ENCODE data around the gene PGP. TPM values are rescaled to one million over a fixed set of nuclear protein-coding genes. Genes with fewer than 3 reads are reported as not detected.

Gene PGP
- total RNA-seq, 1 donor = 14.1 TPM

- TF ChIP-seq CTCF (IDR thresholded peaks at IDR 0.05; ENCODE audit: extremely low read depth, low read depth, low read length) = no peak
Observed at GRCh38 chr16:2171601-2172178, 43.0 kb downstream of the PGP start.

GRCh38 chr16:2170587-2171435 is 43.8 kb downstream of the PGP start:
- Histone ChIP-seq H3K36me3 (ENCODE audit: insufficient read depth, low read length) (peaks cover 37% of the 10 kb centered on the region), H3K27me3 (ENCODE audit: insufficient read depth, low read length) (no peaks in the 10 kb centered on the region), H3K4me3 (ENCODE audit: insufficient read depth, low read length) (no peak overlapping the region), H3K27ac (ENCODE audit: low read depth, low read length) (no peak overlapping the region), H3K9me3 (ENCODE audit: low read depth, low read length) (no peaks in the 10 kb centered on the region), H3K4me1 (ENCODE audit: insufficient read depth, low read length) (no peaks in the 10 kb centered on the region), H3K4me2 (ENCODE audit: insufficient read depth, low read length) (no peak overlapping the region), H3K79me2 (ENCODE audit: insufficient read depth, low read length) (peaks cover 26% of the 10 kb centered on the region), H2AFZ (ENCODE audit: low read length) (no peak overlapping the region), H4K20me1 (ENCODE audit: insufficient read depth, low read length) (peaks cover 21% of the 10 kb centered on the region)
- no peak for TF ChIP-seq CTCF (IDR thresholded peaks at IDR 0.05; ENCODE audit: extremely low read depth, low read depth, low read length)
- DNase-seq (ENCODE audit: insufficient read length, low spot score, missing footprints) = no peak

More at GRCh38 chr16:2171601-2172178, 43.0 kb downstream of the PGP start:
- no peaks in the 10 kb centered on the region for H3K27me3 ChIP-seq (ENCODE audit: insufficient read depth, low read length)
- H3K9me3 ChIP-seq (ENCODE audit: low read depth, low read length) = no peaks in the 10 kb centered on the region
- H4K20me1 ChIP-seq (ENCODE audit: insufficient read depth, low read length) = peaks cover 14% of the 10 kb centered on the region
- H3K4me1 ChIP-seq (ENCODE audit: insufficient read depth, low read length) = no peaks in the 10 kb centered on the region
- H3K79me2 ChIP-seq (ENCODE audit: insufficient read depth, low read length) = peaks cover 17% of the 10 kb centered on the region
- DNase-seq (ENCODE audit: insufficient read length, low spot score, missing footprints) = no peak
- no peak overlapping the region for H3K4me3 ChIP-seq (ENCODE audit: insufficient read depth, low read length)
- no peak overlapping the region for H2AFZ ChIP-seq (ENCODE audit: low read length)
- H3K27ac ChIP-seq (ENCODE audit: low read depth, low read length) = no peak overlapping the region
- no peak overlapping the region for H3K4me2 ChIP-seq (ENCODE audit: insufficient read depth, low read length)
- H3K36me3 ChIP-seq (ENCODE audit: insufficient read depth, low read length) = peaks cover 39% of the 10 kb centered on the region

- H3K27ac ChIP-seq (ENCODE audit: low read depth, low read length) = no peak overlapping the region
- H3K27me3 ChIP-seq (ENCODE audit: insufficient read depth, low read length) = no peaks in the 10 kb centered on the region
- no peak overlapping the region for H2AFZ ChIP-seq (ENCODE audit: low read length)
- peaks cover 32% of the 10 kb centered on the region for H3K36me3 ChIP-seq (ENCODE audit: insufficient read depth, low read length)
- H3K4me1 ChIP-seq (ENCODE audit: insufficient read depth, low read length) = no peaks in the 10 kb centered on the region
- H3K9me3 ChIP-seq (ENCODE audit: low read depth, low read length) = no peaks in the 10 kb centered on the region
- peaks cover 33% of the 10 kb centered on the region for H3K79me2 ChIP-seq (ENCODE audit: insufficient read depth, low read length)
- no peak overlapping the region for H3K4me2 ChIP-seq (ENCODE audit: insufficient read depth, low read length)
- TF ChIP-seq CTCF (IDR thresholded peaks at IDR 0.05; ENCODE audit: extremely low read depth, low read depth, low read length) = no peak
- H4K20me1 ChIP-seq (ENCODE audit: insufficient read depth, low read length) = peaks cover 25% of the 10 kb centered on the region
- H3K4me3 ChIP-seq (ENCODE audit: insufficient read depth, low read length) = no peak overlapping the region
- no peak for DNase-seq (ENCODE audit: insufficient read length, low spot score, missing footprints)
Observed at GRCh38 chr16:2170080-2170479, 44.6 kb downstream of the PGP start.

- Histone ChIP-seq H3K4me1 (ENCODE audit: insufficient read depth, low read length) (no peaks in the 10 kb centered on the region), H3K27me3 (ENCODE audit: insufficient read depth, low read length) (no peaks in the 10 kb centered on the region), H3K36me3 (ENCODE audit: insufficient read depth, low read length) (peaks cover 16% of the 10 kb centered on the region), H2AFZ (ENCODE audit: low read length) (no peak overlapping the region), H4K20me1 (ENCODE audit: insufficient read depth, low read length) (peaks cover 36% of the 10 kb centered on the region), H3K9me3 (ENCODE audit: low read depth, low read length) (no peaks in the 10 kb centered on the region), H3K4me2 (ENCODE audit: insufficient read depth, low read length) (no peak overlapping the region), H3K4me3 (ENCODE audit: insufficient read depth, low read length) (no peak overlapping the region), H3K27ac (ENCODE audit: low read depth, low read length) (no peak overlapping the region), H3K79me2 (ENCODE audit: insufficient read depth, low read length) (peaks cover 60% of the 10 kb centered on the region)
- no peak for DNase-seq (ENCODE audit: insufficient read length, low spot score, missing footprints)
- TF ChIP-seq CTCF (IDR thresholded peaks at IDR 0.05; ENCODE audit: extremely low read depth, low read depth, low read length) = no peak
Observed at GRCh38 chr16:2167068-2167638, 47.5 kb downstream of the PGP start.

Measured in osteoblast (primary cell).